RWPE2 (cell line): ENCODE results near the gene RFTN1.

ENCODE experiments used
- ATAC-seq: fragments of 200-7000 bp; cut with Tn5 transposase; 3 replicates; pipeline ENCODE4 v1.9.1; 2021; ENCODE audit warnings: low read depth
- DNase-seq: peaks from one replicate; pipeline ENCODE4 v3.0.0-alpha.2; 2020; ENCODE audit warnings: low spot score
- H3K27ac ChIP-seq: fragments of 450-650 bp; 2 replicates; pipeline ENCODE4 v1.5.1; 2017; ENCODE audit warnings: mild to moderate bottlenecking; ENCODE audit not compliant: poor library complexity, severe bottlenecking
- H3K27me3 ChIP-seq: fragments of 250-450 bp; sonication (Bioruptor Pico); 2 replicates; pipeline ENCODE4 v1.5.1; 2021; ENCODE audit warnings: mild to moderate bottlenecking, moderate library complexity; ENCODE audit not compliant: insufficient read depth, poor library complexity, severe bottlenecking
- H3K36me3 ChIP-seq: fragments of 250-450 bp; sonication (Bioruptor Pico); 2 replicates; pipeline ENCODE4 v1.5.1; 2020; ENCODE audit warnings: low read depth, mild to moderate bottlenecking, moderate library complexity
- H3K4me1 ChIP-seq: fragments of 250-450 bp; sonication (Bioruptor Pico); 2 replicates; pipeline ENCODE4 v1.5.1; 2021; ENCODE audit warnings: mild to moderate bottlenecking, moderate library complexity; ENCODE audit not compliant: insufficient read depth, poor library complexity, severe bottlenecking
- H3K4me3 ChIP-seq: fragments of 250-450 bp; sonication (Bioruptor Pico); 2 replicates; pipeline ENCODE4 v1.5.1; 2021; ENCODE audit warnings: mild to moderate bottlenecking, moderate library complexity; ENCODE audit not compliant: severe bottlenecking
- H3K9me3 ChIP-seq: fragments of 250-450 bp; sonication (Bioruptor Pico); 2 replicates; pipeline ENCODE4 v1.5.1; 2021; ENCODE audit warnings: mild to moderate bottlenecking, moderate library complexity; ENCODE audit not compliant: severe bottlenecking
- CTCF ChIP-seq: fragments of 450-650 bp; IDR thresholded peaks from one replicate; pipeline ENCODE4 v1.5.1; 2017; ENCODE audit warnings: mild to moderate bottlenecking, moderate library complexity; ENCODE audit not compliant: poor library complexity, severe bottlenecking

RFTN1 gene

GRCh38 chr3:16300881-16301359 is 212.6 kb downstream of the RFTN1 start:
- ATAC-seq: no peak; the same call in 2 of the 3 replicates

GRCh38 chr3:16300307-16300706 is 213.2 kb downstream of the RFTN1 start:
- no peaks in the 10 kb centered on the region for H3K9me3 ChIP-seq
- peaks cover 30% of the 10 kb centered on the region for H3K36me3 ChIP-seq
- no peaks in the 10 kb centered on the region for H3K27me3 ChIP-seq
- no peaks in the 10 kb centered on the region for H3K4me1 ChIP-seq
- no peak overlapping the region for H3K4me3 ChIP-seq
- TF ChIP-seq CTCF: no peak
- ATAC-seq (no peak), DNase-seq (no peak)
- no peak overlapping the region for H3K27ac ChIP-seq

More at GRCh38 chr3:16300881-16301359, 212.6 kb downstream of the RFTN1 start:
- H3K27ac ChIP-seq: no peak overlapping the region
- no peaks in the 10 kb centered on the region for H3K9me3 ChIP-seq
- H3K27me3 ChIP-seq: no peaks in the 10 kb centered on the region
- no peak for TF ChIP-seq CTCF
- no peaks in the 10 kb centered on the region for H3K4me1 ChIP-seq
- no peak overlapping the region for H3K4me3 ChIP-seq
- DNase-seq: no peak
- peaks cover 26% of the 10 kb centered on the region for H3K36me3 ChIP-seq

GRCh38 chr3:16299746-16300145 is 213.8 kb downstream of the RFTN1 start:
- Histone ChIP-seq H3K4me1 (no peaks in the 10 kb centered on the region), H3K27me3 (no peaks in the 10 kb centered on the region), H3K27ac (no peak overlapping the region), H3K36me3 (peaks cover 36% of the 10 kb centered on the region), H3K4me3 (no peak overlapping the region), H3K9me3 (no peaks in the 10 kb centered on the region)
- ATAC-seq (no peak), DNase-seq (no peak)
- no peak for TF ChIP-seq CTCF

GRCh38 chr3:16298891-16299290 is 214.6 kb downstream of the RFTN1 start:
- ATAC-seq: no peak
- no peak for TF ChIP-seq CTCF
- Histone ChIP-seq H3K27ac (no peak overlapping the region), H3K36me3 (peaks cover 40% of the 10 kb centered on the region), H3K27me3 (no peaks in the 10 kb centered on the region), H3K4me3 (no peak overlapping the region), H3K4me1 (no peaks in the 10 kb centered on the region), H3K9me3 (no peaks in the 10 kb centered on the region)
- no peak for DNase-seq

- no peak for TF ChIP-seq CTCF
- ATAC-seq: no peak
- no peak overlapping the region for H3K4me3 ChIP-seq
- H3K27me3 ChIP-seq: no peaks in the 10 kb centered on the region
- H3K27ac ChIP-seq: no peak overlapping the region
- peaks cover 38% of the 10 kb centered on the region for H3K36me3 ChIP-seq
- no peak for DNase-seq
- H3K9me3 ChIP-seq: no peaks in the 10 kb centered on the region
- H3K4me1 ChIP-seq: no peaks in the 10 kb centered on the region
These were observed 215.3 kb downstream of the RFTN1 start for GRCh38 chr3:16297997-16298885.
